ENCODE data around the gene GMFB. TPM values are rescaled to one million over a fixed set of nuclear protein-coding genes. Genes with fewer than 3 reads are reported as not detected.
"Not testable (repeated sequence)": the region's sequence is repeated elsewhere in the genome, so short reads cannot be mapped to it uniquely, and the experiment has no call there.

The GMFB gene
- total RNA-seq, 2 donors from 2014 or later = 22.8 to 34.8 TPM

DNA sequence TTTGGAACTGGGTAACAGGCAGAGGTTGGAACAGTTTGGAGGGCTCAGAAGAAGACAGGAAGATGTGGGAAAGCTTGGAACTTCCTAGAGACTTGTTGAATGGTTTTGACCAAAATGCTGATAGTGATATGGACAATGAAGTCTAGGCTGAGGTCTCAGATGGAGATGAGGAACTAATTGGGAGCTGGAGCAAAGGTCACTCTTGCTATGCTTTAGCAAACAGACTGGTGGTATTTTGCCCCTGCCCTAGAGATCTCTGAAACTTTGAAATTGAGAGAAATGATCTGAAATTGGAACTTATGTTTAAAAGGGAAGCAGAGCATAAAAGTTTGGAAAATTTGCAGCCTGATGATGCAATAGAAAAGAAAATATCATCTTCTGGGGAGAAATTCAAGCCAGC, 30.2 kb downstream of the GMFB start:
- not testable (repeated sequence) for H3K9me3 Mint-ChIP-seq; H3K4me1 Mint-ChIP-seq; H3K4me3 Mint-ChIP-seq; ATAC-seq (replicated peaks); H3K27me3 Mint-ChIP-seq; H3K27ac Mint-ChIP-seq; H3K36me3 Mint-ChIP-seq (ENCODE audit: low read depth)

DNA sequence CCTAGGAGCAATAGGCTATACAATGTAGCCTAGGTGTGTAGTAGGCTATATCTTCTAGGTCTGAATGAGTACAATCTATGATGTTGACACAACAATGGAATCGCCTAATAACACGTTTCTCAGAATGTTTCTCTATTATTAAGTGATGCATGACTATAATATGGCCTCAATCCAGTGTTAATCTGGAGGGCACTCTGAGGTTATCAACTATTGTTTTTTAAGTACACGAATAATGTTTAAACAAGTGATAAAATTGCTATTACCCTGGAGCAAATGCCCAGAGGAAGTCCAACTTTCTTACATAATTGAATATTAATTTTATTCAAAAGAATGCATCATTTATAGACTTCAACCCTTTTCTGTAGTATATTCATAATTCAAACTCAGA, 31.2 kb downstream of the GMFB start:
- no peaks in the 10 kb centered on the region for H3K9me3 Mint-ChIP-seq

DNA sequence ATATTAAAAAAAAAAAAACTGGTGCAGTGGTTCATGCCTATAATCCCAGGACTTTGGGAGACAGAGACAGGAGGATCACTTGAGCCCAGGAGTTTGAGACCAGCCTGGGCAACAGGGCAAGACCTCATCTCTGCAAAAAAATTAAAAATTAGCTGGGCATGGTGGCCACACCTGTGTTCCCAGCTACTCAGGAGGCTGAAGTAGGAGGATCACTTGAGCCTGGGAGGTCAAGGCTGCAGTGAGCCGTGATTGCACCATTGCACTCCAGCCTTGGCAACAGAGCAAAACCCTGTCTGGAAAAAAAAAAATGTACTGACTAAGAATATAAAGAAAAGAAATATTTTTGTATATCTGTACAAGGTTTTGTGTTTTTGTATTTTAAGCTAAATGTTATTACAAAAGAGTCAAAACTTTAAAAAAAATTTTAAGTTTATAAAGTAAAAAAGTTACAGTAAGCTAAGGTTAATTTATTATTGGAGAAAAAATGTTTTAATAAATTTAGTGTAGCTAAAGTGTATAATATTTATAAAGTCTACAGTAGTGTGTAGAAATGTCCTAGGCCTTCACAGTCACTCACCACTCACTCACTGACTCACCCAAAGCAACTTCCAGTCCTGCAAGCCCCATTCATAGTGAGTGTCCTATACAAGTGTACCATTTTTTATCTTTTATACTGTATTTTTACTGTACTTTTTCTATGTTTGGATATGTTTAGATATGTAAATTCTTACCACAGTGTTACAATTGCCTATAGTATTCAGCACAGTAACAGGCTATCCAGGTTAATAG, 31.8 kb downstream of the GMFB start:
- ATAC-seq (replicated peaks); H3K9me3 Mint-ChIP-seq; H3K27me3 Mint-ChIP-seq; H3K36me3 Mint-ChIP-seq (ENCODE audit: low read depth); H3K27ac Mint-ChIP-seq; H3K4me1 Mint-ChIP-seq; H3K4me3 Mint-ChIP-seq: not testable (repeated sequence)

More for the DNA sequence above, 31.2 kb downstream of the GMFB start:
- H3K27ac Mint-ChIP-seq = no peak overlapping the region
- no peaks in the 10 kb centered on the region for H3K4me1 Mint-ChIP-seq
- H3K27me3 Mint-ChIP-seq = no peaks in the 10 kb centered on the region
- no peak overlapping the region for H3K4me3 Mint-ChIP-seq
- H3K36me3 Mint-ChIP-seq (ENCODE audit: low read depth) = no peaks in the 10 kb centered on the region
- no peak for ATAC-seq (replicated peaks)

DNA sequence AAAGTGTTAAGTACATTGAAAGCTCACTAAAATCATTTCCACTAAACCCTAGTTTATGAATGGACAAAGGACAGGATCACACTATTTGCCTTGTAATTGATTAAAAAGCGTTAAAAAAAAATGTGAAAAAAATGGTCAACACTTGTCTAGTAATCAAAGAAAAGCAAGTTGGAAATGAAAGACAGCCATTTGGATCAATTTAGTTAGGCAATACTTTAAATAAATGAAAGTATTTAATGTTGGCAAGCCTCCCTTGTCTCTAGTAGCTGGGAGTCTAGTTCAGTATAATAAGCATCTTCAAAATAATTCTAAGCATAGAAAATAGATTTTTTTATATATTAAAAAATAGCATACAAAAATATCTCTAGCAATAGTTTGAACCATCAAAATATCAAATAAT, 33.4 kb downstream of the GMFB start:
- H3K9me3 Mint-ChIP-seq = no peaks in the 10 kb centered on the region
- H3K27ac Mint-ChIP-seq = no peak overlapping the region
- peaks cover 6% of the 10 kb centered on the region for H3K4me1 Mint-ChIP-seq
- H3K27me3 Mint-ChIP-seq = no peaks in the 10 kb centered on the region
- H3K4me3 Mint-ChIP-seq = no peak overlapping the region
- ATAC-seq (replicated peaks) = no peak
- H3K36me3 Mint-ChIP-seq (ENCODE audit: low read depth) = no peaks in the 10 kb centered on the region

DNA sequence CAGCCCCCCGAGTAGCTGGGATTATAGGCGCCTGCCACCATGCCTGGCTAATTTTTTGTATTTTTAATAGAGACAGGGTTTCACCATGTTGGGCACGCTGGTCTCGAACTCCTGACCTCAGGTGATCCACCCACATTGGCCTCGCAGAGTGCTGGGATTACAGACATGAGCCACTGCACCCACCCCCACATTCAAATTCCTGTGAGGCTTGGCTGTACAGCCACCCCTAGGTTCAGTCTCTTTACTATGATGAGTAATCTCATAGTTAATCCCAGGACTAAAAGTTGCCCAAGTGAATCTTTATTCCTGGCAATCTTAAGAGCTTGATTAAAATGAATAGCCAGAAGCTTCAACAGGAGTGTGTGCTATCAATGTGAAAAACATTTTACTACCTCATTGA, 34.8 kb downstream of the GMFB start:
- not testable (repeated sequence) for H3K4me1 Mint-ChIP-seq; H3K4me3 Mint-ChIP-seq; ATAC-seq (replicated peaks); H3K27me3 Mint-ChIP-seq; H3K27ac Mint-ChIP-seq; H3K36me3 Mint-ChIP-seq (ENCODE audit: low read depth); H3K9me3 Mint-ChIP-seq

DNA sequence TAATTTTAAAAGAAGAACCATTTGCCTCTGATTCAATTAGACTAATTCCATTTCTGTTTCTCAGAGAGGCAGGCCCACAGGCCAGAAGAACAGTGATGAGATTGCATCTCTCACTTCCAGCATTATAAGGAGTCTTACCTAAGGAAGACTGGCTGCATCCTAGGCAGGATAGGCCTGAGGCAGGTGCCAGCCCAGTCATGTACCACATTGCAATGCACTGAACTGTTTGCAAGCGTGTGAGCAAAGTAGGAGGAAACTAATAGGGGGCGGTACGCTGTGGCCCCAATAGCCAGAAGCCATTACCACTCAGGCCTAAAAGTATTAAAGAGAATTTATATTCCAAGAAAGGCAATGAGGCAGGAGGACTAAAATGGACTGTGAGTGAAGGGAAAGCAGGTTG, 35.5 kb downstream of the GMFB start:
- Mint-ChIP-seq H3K4me1 (peaks cover 6% of the 10 kb centered on the region), H3K27me3 (no peaks in the 10 kb centered on the region)

DNA sequence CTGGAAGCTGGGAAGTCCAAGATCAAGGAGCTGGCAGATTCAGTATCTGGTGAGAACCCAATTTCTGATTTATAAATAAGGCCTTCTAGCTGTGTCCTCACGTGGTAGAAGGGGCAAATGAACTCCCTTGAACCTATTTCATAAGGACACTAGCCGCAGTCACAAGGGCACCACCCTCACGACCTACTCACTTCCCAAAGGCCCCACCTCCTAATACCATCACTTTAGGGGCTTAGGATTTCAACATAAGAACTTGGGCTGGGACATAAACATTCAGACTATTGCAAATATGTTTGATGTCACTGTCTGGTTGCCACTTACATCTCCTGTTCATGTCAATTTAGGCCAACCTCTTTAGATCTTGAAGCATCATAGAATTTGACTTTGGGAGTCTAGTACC, 36.8 kb downstream of the GMFB start:
- Mint-ChIP-seq H3K4me1 (peaks cover 6% of the 10 kb centered on the region), H3K4me3 (no peak overlapping the region), H3K27me3 (no peaks in the 10 kb centered on the region), H3K9me3 (no peaks in the 10 kb centered on the region), H3K36me3 (ENCODE audit: low read depth) (no peaks in the 10 kb centered on the region), H3K27ac (no peak overlapping the region)
- ATAC-seq (replicated peaks) = no peak

More for the DNA sequence above, 35.5 kb downstream of the GMFB start:
- no peak for ATAC-seq (replicated peaks)
- Mint-ChIP-seq H3K36me3 (ENCODE audit: low read depth) (no peaks in the 10 kb centered on the region), H3K9me3 (no peaks in the 10 kb centered on the region), H3K27ac (no peak overlapping the region), H3K4me3 (no peak overlapping the region)

DNA sequence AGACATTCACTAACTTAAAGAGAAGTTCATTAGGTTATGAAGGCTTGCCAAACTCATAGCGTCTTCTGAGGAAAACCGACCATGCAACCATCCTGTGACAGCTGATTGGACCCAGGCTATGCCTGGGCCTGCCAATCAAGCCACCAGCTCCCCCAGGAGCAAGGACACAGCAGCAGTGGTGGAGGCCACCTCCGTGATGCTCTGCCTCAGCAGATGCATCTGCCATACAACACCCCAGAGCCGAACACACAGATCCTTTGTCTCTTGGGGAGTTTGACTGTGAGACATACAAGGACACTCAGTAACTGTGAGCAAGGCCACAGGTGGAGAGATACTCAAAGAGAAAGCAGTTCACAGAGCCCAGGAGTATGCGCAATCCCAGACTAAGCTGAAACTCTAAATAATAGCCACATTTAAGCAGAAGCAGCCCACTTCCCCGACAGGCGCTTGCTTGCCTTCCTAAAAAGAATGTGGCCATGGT, 37.6 kb downstream of the GMFB start:
- peak overlapping the region; percentile 3 for H3K4me3 Mint-ChIP-seq
- ATAC-seq (replicated peaks) = no peak
- H3K9me3 Mint-ChIP-seq = no peaks in the 10 kb centered on the region
- H3K27me3 Mint-ChIP-seq = no peaks in the 10 kb centered on the region
- H3K36me3 Mint-ChIP-seq (ENCODE audit: low read depth) = no peaks in the 10 kb centered on the region
- peaks cover 6% of the 10 kb centered on the region for H3K4me1 Mint-ChIP-seq
- no peak overlapping the region for H3K27ac Mint-ChIP-seq

DNA sequence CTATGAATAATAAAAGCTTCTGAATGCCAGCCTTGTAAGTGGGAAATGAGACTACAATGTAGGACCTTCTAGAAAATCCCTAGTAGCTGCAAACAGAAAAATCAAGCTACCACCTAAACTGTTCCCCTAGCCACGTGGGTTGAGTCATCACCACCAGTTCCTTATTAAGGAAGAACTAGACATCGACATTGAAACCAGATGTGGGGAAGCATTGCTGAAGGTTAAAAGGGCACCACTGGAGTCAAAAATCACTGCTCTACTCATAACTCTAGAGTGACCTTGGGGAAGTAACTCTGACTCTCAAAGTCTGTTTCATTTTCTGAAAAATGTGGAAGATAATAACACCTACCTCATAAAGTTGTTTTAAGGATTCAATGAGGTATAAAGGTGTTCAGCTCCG, 38.2 kb downstream of the GMFB start:
- Mint-ChIP-seq H3K27ac (no peak overlapping the region), H3K4me3 (peak overlapping the region; percentile 3), H3K9me3 (no peaks in the 10 kb centered on the region), H3K4me1 (peaks cover 6% of the 10 kb centered on the region), H3K36me3 (ENCODE audit: low read depth) (no peaks in the 10 kb centered on the region), H3K27me3 (no peaks in the 10 kb centered on the region)
- ATAC-seq (replicated peaks) = peak; percentile 89

DNA sequence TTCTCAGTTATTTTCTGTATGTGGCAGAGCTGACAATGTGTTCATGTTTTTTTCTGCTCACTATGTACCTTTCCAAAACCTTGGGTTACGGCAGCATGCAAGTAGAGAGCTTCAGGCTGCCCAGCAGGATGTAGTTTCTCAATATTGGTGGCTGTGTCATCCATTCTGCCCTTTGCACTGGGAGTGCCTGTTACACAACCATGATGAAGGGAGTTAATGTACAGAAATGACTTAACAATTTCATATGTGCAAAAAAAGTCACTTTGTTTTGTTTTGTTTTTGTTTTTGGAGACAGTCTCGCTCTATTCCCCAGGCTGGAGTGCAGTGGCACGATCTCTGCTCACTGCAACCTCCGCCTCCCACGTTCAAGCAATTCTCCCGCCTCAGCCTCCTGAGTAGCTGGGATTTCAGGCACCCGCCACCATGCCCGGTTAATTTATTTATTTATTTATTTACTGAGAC, 41.5 kb downstream of the GMFB start:
- no peak for ATAC-seq (replicated peaks)
- H3K36me3 Mint-ChIP-seq (ENCODE audit: low read depth) = no peaks in the 10 kb centered on the region
- no peaks in the 10 kb centered on the region for H3K9me3 Mint-ChIP-seq
- H3K27me3 Mint-ChIP-seq = peaks cover 4% of the 10 kb centered on the region
- no peak overlapping the region for H3K27ac Mint-ChIP-seq
- no peak overlapping the region for H3K4me3 Mint-ChIP-seq
- peaks cover 6% of the 10 kb centered on the region for H3K4me1 Mint-ChIP-seq

DNA sequence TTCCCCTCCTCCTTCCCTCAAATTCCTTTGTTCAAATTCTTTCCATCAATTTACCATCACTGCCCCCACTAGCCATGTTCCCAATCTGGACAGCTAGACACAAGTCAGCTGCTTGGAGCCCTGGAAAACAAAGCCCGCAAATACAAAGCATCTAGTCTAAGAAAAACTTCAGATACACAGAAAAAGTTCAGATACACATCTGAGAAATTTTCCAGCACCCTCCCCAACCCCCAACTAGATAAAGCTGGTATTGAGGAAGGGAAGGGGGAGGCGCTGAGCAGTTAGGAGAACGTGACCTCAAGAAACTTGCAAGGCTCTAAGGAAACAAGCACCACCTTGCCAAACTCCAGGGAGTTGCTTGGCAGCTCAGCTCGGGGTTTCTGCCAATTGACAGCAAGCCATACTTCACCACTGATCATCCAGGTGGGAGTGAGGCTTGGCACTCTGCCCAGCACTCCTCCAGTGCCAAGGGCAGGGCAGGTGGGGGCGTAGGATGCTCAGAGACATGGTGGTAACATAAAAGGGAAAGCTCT, 42.6 kb downstream of the GMFB start:
- H3K27me3 Mint-ChIP-seq = peaks cover 4% of the 10 kb centered on the region
- no peak for ATAC-seq (replicated peaks)
- peaks cover 5% of the 10 kb centered on the region for H3K36me3 Mint-ChIP-seq (ENCODE audit: low read depth)
- H3K27ac Mint-ChIP-seq = no peak overlapping the region
- H3K4me1 Mint-ChIP-seq = peaks cover 13% of the 10 kb centered on the region
- H3K4me3 Mint-ChIP-seq = no peak overlapping the region
- H3K9me3 Mint-ChIP-seq = no peaks in the 10 kb centered on the region

DNA sequence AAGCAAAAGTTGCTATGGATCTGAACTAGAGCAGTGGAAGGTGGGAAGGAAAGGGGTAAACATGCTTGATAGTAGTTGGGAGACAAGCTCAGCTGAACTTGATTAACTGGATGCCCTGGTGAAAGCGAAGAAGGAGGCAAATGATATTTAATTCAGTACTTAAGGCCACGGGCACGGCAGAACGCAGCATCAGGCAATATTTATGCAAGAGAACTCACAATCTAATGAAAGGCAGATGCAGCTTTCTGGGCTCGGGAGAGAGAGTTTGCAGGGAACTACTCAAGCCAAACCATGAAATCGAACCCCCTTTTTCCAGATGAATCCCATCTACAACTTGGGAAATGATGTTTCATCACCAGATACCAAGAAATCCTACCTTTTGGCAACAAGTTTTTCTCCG, 44.1 kb downstream of the GMFB start:
- Mint-ChIP-seq H3K9me3 (no peaks in the 10 kb centered on the region), H3K36me3 (ENCODE audit: low read depth) (peaks cover 15% of the 10 kb centered on the region), H3K27me3 (peaks cover 4% of the 10 kb centered on the region), H3K4me1 (peaks cover 7% of the 10 kb centered on the region), H3K4me3 (no peak overlapping the region), H3K27ac (no peak overlapping the region)
- no peak for ATAC-seq (replicated peaks)

DNA sequence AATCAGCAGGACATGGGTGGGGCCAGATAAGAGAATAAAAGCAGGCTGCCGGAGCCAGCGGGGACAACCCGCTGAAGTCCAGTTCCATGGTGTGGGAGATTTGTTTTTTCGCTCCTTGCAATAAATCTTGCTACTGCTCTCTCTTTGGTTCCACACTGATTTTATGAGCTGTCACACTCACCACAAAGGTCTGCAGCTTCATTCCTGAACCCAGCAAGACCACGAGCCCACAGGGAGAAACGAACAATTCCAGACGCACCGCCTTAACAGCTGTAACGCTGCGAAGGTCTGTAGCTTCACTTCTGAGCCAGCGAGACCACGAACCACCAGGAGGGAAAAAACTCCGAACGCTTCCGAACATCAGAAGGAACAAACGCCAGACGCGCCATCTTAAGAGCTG, 44.8 kb downstream of the GMFB start:
- no peak for ATAC-seq (replicated peaks)
- no peaks in the 10 kb centered on the region for H3K9me3 Mint-ChIP-seq
- peaks cover 22% of the 10 kb centered on the region for H3K36me3 Mint-ChIP-seq (ENCODE audit: low read depth)
- peaks cover 11% of the 10 kb centered on the region for H3K4me1 Mint-ChIP-seq
- H3K4me3 Mint-ChIP-seq = no peak overlapping the region
- peaks cover 4% of the 10 kb centered on the region for H3K27me3 Mint-ChIP-seq
- no peak overlapping the region for H3K27ac Mint-ChIP-seq

DNA sequence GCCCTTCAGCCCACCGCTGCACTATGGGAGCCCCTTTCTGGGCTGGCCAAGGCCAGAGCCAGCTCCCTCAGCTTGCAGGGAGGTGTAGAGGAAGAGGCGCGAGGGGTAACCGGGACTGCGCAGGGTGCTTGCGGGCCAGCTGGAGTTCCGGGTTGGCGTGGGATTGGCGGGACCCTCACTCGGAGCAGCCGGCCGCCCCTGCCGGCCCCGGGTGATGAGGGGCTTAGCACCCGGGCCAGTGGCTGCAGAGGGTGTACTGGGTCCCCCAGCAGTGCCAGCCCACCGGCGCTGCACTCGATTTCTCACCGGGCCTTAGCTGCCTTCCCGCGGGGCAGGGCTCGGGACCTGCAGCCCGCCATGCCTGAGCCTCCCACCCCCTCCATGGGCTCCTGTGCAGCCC, 45.8 kb downstream of the GMFB start:
- H3K9me3 Mint-ChIP-seq; H3K27me3 Mint-ChIP-seq; H3K4me3 Mint-ChIP-seq; H3K27ac Mint-ChIP-seq; ATAC-seq (replicated peaks): not testable (repeated sequence)
- Mint-ChIP-seq H3K4me1 (peaks cover 16% of the 10 kb centered on the region), H3K36me3 (ENCODE audit: low read depth) (peaks cover 30% of the 10 kb centered on the region)

Measured in activated T-helper 17 cell treated with anti-CD3 and anti-CD28 coated beads, Interleukin-2, amount 50 U/mL, for 72 hours (primary cell).